ENCODE results near the gene TMEM97.
"Not testable (repeated sequence)": the region's sequence is repeated elsewhere in the genome, so short reads cannot be mapped to it uniquely, and the experiment has no call there.

TMEM97 gene

GRCh38 chr17:28318759-28319597, at the start of gene TMEM97:
TSS of gene TMEM97 (plus strand) at chr17:28319200. CDS start at chr17:28319240, 40 bp downstream.
- DNase-seq, result peak; percentile 99

GRCh38 chr17:28270055-28270454, 48.9 kb upstream of the TMEM97 start:
- no peak for DNase-seq

- no peak for DNase-seq
These were observed 48.1 kb upstream of the TMEM97 start for GRCh38 chr17:28270926-28271325.

GRCh38 chr17:28271431-28271830, 47.6 kb upstream of the TMEM97 start:
- no peak for DNase-seq

- no peak for DNase-seq
These were observed 46.8 kb upstream of the TMEM97 start for GRCh38 chr17:28272166-28272565.

- not testable (repeated sequence) for DNase-seq
These were observed 45.7 kb upstream of the TMEM97 start for GRCh38 chr17:28273341-28273740.

GRCh38 chr17:28274591-28275265, 44.3 kb upstream of the TMEM97 start:
- no peak for DNase-seq

GRCh38 chr17:28276011-28276410, 43.0 kb upstream of the TMEM97 start:
- no peak for DNase-seq

GRCh38 chr17:28279411-28279810, 39.6 kb upstream of the TMEM97 start:
- no peak for DNase-seq

GRCh38 chr17:28280826-28281225, 38.2 kb upstream of the TMEM97 start:
- DNase-seq, result no peak

GRCh38 chr17:28282596-28282995, 36.4 kb upstream of the TMEM97 start:
- no peak for DNase-seq

- no peak for DNase-seq
These were observed 33.0 kb upstream of the TMEM97 start for GRCh38 chr17:28285965-28286364.

GRCh38 chr17:28290703-28291102, 28.3 kb upstream of the TMEM97 start:
- no peak for DNase-seq

- DNase-seq, result no peak
These were observed 27.1 kb upstream of the TMEM97 start for GRCh38 chr17:28291780-28292330.

- DNase-seq, result not testable (repeated sequence)
These were observed 26.1 kb upstream of the TMEM97 start for GRCh38 chr17:28292878-28293277.

- no peak for DNase-seq
These were observed 25.0 kb upstream of the TMEM97 start for GRCh38 chr17:28293994-28294393.

- DNase-seq, result no peak
These were observed 23.1 kb upstream of the TMEM97 start for GRCh38 chr17:28295677-28296578.

GRCh38 chr17:28298449-28298848, 20.6 kb upstream of the TMEM97 start:
- DNase-seq, result no peak

GRCh38 chr17:28306954-28307401, 12.0 kb upstream of the TMEM97 start:
- no peak for DNase-seq

- DNase-seq, result no peak
These were observed 5.2 kb upstream of the TMEM97 start for GRCh38 chr17:28313841-28314240.

GRCh38 chr17:28315846-28316705, 2.9 kb upstream of the TMEM97 start:
- no peak for DNase-seq
